Fibroblast of gingiva (primary cell): ENCODE results near the gene SETMAR.

ENCODE experiments used
- DNase-seq: peaks from one replicate; pipeline ENCODE4 v3.0.0-alpha.2; 2011; ENCODE audit warnings: low read depth

The SETMAR gene

DNA sequence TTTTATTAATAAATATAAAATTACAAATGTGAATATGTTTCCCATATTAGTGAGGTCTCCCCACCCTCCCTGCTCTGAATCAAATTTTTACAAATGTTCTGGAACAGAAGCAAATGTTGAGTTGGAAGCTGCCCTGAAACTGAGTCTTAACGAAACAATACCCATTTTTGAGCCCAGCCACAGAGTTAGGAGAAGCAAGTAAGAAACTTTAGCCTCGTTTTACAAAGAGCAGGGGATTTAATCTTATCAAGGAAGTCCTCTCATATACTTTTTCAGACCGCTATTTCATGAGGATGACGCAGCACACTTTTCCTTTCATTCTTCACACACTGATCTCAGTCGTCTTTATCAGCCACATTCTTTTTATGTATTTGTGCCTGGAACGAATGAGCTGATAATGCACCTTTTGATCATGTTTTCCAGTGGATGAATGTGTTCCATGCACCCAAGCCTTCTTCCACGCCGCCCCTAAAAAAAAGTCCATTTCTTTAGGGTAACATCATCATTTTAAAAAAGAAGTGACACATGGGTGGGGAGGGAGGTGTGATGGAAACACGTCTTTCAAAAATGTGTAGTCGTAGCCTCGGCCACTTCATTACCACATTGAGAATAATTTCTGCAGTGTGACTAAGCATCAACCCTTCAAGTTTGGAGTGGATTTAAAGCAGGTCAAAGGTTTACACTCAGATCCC is 48.1 kb downstream of the SETMAR start:
- no peak for DNase-seq

DNA sequence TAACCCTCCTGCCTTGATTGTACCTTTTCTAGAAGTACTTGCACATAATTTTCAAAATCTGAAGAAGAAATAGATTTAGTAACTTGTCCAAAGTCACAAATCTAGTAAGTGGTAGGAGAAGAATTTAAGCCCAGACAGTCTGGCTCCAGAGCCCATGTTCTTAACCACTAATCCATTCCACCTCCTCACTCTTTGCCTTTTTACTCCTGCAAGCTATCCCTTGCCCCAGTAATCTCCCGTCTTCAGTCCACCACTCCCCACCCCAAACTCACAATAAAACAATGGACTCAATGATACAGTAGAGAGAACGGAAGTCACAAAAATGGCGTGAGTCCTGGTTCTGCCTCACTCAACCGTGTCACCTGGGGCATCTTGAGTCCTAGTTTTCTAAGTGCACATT is 48.7 kb downstream of the SETMAR start:
- DNase-seq = no peak

DNA sequence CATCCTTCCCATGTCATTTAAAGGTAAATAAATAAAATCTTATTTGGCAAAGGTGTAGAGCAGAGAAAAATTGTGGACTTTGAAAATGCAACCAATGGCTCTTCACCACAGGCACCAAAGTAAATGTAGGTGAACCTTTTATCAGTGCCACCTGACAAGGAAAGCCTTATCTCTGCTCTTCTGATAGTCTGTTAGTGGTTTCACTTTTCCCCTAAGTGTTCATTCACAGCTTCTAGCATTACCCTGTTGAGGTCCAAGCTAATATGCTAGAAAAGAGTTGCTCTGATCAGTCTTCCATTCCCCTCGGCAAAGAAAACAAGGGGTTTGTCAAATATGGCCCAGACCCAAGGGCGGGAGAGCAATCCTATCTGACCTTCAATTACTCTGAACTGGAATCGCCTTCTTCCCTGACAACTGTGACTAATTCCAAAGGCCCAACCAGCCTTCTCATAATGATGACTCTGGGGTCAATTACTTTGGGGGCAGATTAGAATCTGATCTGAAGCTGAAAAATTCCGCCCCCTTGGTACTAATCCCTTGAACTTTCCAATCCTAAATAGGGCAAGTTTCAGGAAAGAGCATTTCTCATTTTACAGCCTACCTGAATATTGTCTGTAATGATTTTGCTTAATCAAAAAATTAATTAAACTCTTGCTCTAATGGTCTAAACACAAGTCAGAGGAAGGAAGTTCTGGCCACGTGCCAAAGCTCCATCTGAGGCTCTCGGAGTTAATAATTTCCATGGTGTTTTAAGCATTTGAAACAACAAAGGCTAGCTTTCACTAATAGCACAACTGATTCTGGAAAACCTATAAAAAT is 52.4 kb downstream of the SETMAR start:
- DNase-seq = no peak

DNA sequence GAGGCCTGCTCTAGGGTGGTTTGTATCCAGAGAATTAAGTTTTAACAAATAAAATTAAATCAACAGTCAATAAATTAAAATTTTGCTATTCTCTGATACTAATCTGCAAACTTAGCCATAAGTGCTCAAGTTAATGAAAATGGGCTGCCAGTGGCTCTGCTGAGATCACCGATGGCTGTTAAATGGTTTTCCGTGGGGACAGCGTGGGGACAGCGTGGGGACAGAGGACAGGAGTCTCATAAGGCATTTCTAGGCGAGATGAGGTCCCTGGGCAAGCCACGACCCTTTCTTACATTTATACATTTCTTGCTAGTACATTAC is 53.0 kb downstream of the SETMAR start:
- DNase-seq = no peak

DNA sequence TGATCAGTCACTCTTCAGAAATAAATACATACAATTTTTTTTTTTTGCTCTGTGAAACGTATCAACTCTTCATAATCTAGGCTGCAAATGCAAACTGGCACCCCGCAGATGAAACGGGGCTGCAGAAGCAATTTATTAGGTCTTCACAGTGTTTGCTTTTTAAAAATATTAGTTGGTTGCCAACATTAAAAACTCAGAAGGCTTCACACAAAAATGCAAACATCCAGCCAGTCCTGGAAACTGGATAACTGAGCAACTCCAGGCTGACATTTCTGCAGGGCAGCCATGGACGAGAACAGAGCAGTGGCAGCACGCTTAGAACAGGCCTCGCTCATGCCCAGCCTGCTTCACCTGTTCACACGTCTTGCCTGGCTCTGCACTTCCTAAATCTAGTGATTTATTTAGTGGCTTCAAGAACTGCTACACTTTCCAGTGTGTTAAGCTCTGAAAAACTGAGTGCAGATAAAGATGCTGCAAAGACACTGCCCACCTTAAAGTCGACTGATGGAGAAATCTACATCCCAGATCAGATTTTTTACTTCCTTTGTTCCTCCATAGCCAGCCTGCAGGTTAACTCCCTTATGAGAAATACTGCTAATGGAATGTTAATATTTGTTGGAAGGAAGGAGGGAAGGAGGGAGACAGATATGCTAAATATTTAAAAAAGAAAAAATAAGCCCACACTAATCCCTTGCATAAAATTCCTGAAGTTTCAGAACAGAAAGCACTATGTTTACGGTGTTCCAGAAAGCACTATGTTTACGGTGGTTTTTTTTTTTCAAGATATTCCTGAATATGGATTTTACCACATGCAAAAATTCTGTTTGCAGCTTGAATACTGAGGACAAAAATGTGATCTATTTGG is 53.6 kb downstream of the SETMAR start:
- no peak for DNase-seq

DNA sequence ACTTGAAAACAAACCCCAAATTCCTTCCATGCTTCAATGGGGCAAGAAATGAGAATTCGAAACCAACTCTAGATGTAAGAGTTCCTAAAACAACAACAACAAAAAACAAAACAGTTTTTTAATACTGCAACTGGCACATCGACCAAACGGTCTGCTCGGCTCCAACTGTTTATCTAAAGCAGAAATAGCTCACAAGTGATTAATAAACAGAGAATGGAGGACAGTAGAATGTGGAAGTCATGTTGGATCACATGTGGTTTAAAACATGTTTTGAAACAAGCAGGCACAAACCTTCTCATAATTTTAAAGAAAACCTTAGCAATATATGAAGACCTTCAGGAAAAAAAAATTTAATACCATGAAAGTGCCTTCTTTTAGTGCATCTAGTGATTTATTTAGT is 55.1 kb downstream of the SETMAR start:
- DNase-seq = peak; percentile 20

DNA sequence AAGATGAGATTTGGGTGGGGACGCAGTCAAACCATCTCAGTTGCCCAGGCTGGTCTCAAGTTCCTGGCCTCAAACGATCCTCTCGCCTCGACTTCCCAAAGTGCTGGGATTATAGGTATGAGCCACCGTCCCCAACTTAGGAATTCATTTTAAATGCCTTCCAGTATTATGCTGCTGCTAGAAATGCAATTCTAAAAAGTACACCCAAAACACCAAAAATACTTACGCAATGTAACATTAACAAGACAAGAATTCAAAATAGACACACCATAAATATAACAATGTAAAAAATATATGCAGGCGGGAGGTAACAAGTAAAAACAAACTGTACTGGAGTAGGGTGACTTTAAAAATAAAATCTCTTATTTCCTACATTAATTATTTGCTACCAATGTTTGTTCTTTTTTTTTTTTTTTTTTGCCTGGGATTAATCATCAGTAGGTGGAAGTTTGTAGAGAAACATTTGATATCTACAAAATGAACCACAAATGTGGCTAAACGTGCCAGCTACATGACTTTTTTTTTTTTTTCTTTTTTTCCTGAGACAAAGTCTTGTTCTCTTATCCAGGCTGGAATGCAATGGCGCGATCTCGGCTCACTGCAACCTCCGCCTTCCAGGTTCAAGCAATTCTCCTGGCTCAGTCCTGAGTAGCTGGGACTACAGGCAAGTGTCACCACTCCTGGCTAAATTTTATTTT is 56.8 kb downstream of the SETMAR start:
- DNase-seq = peak; percentile 53

DNA sequence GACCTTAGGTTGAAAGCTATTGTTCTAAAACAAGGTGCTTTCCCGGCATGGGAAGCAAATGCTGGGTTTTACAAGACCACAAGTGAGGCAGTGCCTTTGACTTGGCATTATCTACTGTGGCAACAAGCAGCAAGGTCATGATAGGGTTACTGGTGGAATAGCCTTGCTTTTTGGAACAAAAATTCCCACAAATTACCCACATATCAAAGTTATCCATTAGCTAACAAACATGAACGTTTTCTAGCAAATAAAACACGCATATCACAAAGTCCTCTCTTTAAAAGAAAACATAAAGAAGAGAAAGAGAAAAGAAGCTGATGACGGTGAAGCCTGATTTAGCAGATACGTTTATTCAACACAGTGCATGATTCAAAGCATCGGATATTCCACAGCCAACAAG is 57.6 kb downstream of the SETMAR start:
- DNase-seq = no peak

DNA sequence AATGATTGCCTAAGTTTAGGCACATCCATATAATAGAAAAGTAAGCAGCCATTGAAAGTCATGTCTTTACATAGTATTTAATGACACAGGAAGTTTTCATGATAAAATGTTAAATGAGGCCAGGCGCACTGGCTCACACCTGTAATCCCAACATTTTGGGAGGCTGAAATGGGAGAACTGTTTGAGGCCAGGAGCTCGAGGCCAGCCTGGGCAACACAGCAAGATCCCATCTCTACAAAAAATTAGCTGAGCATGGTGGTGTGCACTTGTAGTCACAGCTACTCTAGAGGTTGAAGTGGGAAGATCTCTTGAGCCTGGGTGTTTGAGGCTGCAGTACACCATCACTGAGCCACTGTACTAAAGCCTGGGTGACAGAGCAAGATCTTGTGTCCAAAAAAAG is 59.4 kb downstream of the SETMAR start:
- no peak for DNase-seq
